GM23248 (cell line): Measurements from ENCODE around the gene ACOT6. TPM values are rescaled to one million over a fixed set of nuclear protein-coding genes. Genes with fewer than 3 reads are reported as not detected.
A peak's percentile ranks its signal among the peaks of the same experiment; 100 is the strongest.
"Not testable (repeated sequence)": the region's sequence is repeated elsewhere in the genome, so short reads cannot be mapped to it uniquely, and the experiment has no call there.

Experiments
- DNase-seq: peaks from one replicate; pipeline ENCODE4 v3.0.0-alpha.2; 2015
- H2AFZ ChIP-seq: fragments of 200-600 bp; sonication (generic); 2 replicates; pipeline ENCODE4 v1.6.1; 2016; ENCODE audit warnings: antibody characterized with exemption
- H3F3A ChIP-seq: fragments of 200-600 bp; sonication (generic); 2 replicates; pipeline ENCODE4 v1.6.1; 2016; ENCODE audit warnings: mild to moderate bottlenecking, antibody characterized with exemption, mixed run types; ENCODE audit not compliant: insufficient read depth
- H3K27ac ChIP-seq: fragments of 200-600 bp; sonication (generic); 2 replicates; pipeline ENCODE4 v1.5.1; 2016; ENCODE audit warnings: mild to moderate bottlenecking
- H3K27me3 ChIP-seq: fragments of 200-600 bp; sonication (generic); replicated peaks from 2 replicates; pipeline ENCODE4 v1.6.1; 2016; ENCODE audit warnings: mild to moderate bottlenecking; ENCODE audit not compliant: insufficient read depth
- H3K36me3 ChIP-seq: fragments of 200-600 bp; sonication (generic); 2 replicates; pipeline ENCODE4 v1.6.1; 2016; ENCODE audit warnings: low read depth, mild to moderate bottlenecking
- H3K4me1 ChIP-seq: fragments of 200-600 bp; sonication (generic); 2 replicates; pipeline ENCODE4 v1.6.1; 2016; ENCODE audit warnings: mild to moderate bottlenecking; ENCODE audit not compliant: insufficient read depth
- H3K4me2 ChIP-seq: fragments of 200-600 bp; sonication (generic); one replicate; pipeline ENCODE4 v1.6.1; 2016; ENCODE audit warnings: mild to moderate bottlenecking; ENCODE audit not compliant: unreplicated experiment
- H3K4me3 ChIP-seq: fragments of 200-600 bp; sonication (generic); 2 replicates; pipeline ENCODE4 v1.5.1; 2016; ENCODE audit warnings: mild to moderate bottlenecking
- H3K79me2 ChIP-seq: fragments of 200-600 bp; sonication (generic); 2 replicates; pipeline ENCODE4 v1.6.1; 2016; ENCODE audit warnings: mild to moderate bottlenecking; ENCODE audit not compliant: insufficient read depth
- H3K9ac ChIP-seq: fragments of 200-600 bp; sonication (generic); 2 replicates; pipeline ENCODE4 v1.6.1; 2016; ENCODE audit warnings: mild to moderate bottlenecking
- H3K9me2 ChIP-seq: fragments of 200-600 bp; sonication (generic); 2 replicates; pipeline ENCODE4 v1.6.1; 2016; ENCODE audit warnings: mixed run types, mild to moderate bottlenecking, moderate library complexity; ENCODE audit not compliant: insufficient read depth
- H3K9me3 ChIP-seq: fragments of 200-600 bp; sonication (generic); one replicate; pipeline ENCODE4 v1.6.1; 2017; ENCODE audit warnings: low read depth
- H4K20me1 ChIP-seq: fragments of 200-600 bp; sonication (generic); 2 replicates; pipeline ENCODE4 v1.6.0; 2016; ENCODE audit not compliant: insufficient read depth
- EZH2 ChIP-seq: fragments of 200-600 bp; sonication (generic); IDR thresholded peaks from 2 replicates; pipeline ENCODE4 v1.6.1; 2018; ENCODE audit warnings: antibody characterized with exemption, mild to moderate bottlenecking; ENCODE audit not compliant: insufficient read depth, poor library complexity, severe bottlenecking
- EZH2phosphoT487 ChIP-seq: fragments of 200-600 bp; sonication (generic); IDR thresholded peaks from 2 replicates; pipeline ENCODE4 v1.6.1; 2018; ENCODE audit warnings: antibody characterized with exemption, moderate library complexity, mild to moderate bottlenecking, low read depth; ENCODE audit not compliant: insufficient read depth
- WGBS, 2 experiments: methylation state at CpG; one replicate each; pipeline ENCODE4 v1.1.6; 2015 to 2017; ENCODE audit warnings: low lambda C conversion rate in 2 of 2, low coverage in 1 of 2; ENCODE audit errors: missing lambda C conversion rate in 2 of 2; 5-methylcytosine and 5-hydroxymethylcytosine counted together
- in situ Hi-C: fragments of 300-500 bp; cut with MboI; formaldehyde crosslinking; loops from 2 replicates; pipeline ENCODE4 v1.15.0; 2020
- polyA plus RNA-seq: library from polyadenylated mRNA; unstranded; fragments of >200 nt; fragmentation: Nextera tagmentation; extraction: Ambion mirVana; gene quantifications from 2 replicates; pipeline ENCODE4 v1.2.1, GENCODE V29; 2016
- total RNA-seq: library from RNA; depleted of rRNA; stranded (reverse); fragments of >200 nt; shearing (Covaris generic); gene quantifications from 2 replicates; pipeline ENCODE4 v1.2.3, GENCODE V29; 2014

Gene ACOT6
- total and polyA plus RNA-seq, 2 experiments from 2014 or later, result not detected

- in situ Hi-C loops, result loop anchor here (10.0 kb wide), 1 partner anchor 129 kb away; no protein-coding TSS in a partner anchor
- Histone ChIP-seq H3K79me2 (no peaks in the 10 kb centered on the region), H3K9ac (peak overlapping the region; percentile 56), H2AFZ (peak overlapping the region; percentile 97), H3K27me3 (no peaks in the 10 kb centered on the region), H3K4me3 (peak overlapping the region; percentile 70), H3K9me2 (no peaks in the 10 kb centered on the region), H3K4me1 (0 out of 2 replicates have a peak, but pooled peaks cover 3% of the 10 kb centered on the region), H3K9me3 (no peaks in the 10 kb centered on the region), H3K36me3 (no peaks in the 10 kb centered on the region), H4K20me1 (no peaks in the 10 kb centered on the region), H3F3A (no peaks in the 10 kb centered on the region), H3K4me2 (peak overlapping the region; percentile 85), H3K27ac (no peak overlapping the region)
- peak; percentile 81 for DNase-seq
- no peak for TF ChIP-seq EZH2
- no peak for TF ChIP-seq EZH2phosphoT487
- 14 to 18% methylated on average over 43 to 44 of the region's 44 CpGs for WGBS, 2 experiments
These were observed 21.0 kb downstream of the ACOT6 start for GRCh38 chr14:73633116-73634010.

DNA sequence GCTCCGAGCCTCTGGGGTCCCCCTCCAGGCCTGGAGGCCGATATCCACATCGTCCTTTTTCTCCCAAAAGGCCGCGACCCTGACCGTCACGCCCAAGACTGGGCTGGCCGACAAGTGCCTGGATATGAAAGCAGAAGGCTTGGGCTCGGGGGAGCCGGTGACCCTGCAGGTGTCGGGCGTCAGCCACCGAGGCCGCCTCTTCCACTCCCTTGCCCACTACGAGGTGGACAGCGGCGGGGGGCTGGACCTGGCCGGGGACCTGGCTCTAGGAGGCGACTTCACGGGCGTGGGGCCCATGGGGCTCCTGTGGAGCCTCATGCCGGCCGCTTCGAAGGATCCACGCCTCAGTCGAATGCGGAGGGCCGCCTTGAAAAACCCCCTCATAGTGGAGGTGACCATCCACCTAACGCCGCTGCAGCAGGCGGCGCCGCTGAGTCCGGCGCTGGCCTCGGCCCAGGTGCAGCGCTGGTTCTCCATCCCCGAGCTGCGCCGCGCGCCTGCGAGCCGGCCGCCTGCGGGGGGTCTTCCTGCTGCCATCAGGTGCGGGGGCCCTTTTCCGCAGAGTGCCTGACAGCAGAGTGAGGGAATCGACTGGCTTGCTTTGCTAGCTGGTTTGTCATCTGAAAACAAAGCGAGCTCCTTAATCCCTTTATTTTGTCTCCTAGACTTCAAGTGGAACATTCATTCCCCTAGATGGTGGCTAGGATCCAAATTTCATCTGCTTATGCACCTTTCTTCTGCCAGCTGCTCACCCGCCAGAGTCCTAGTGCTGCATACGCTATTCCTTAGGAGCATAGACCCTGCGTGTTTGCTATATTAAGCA lies 21.9 kb downstream of the ACOT6 start:
- Histone ChIP-seq H3K27ac (no peak overlapping the region), H3K36me3 (no peaks in the 10 kb centered on the region), H3K9me2 (no peaks in the 10 kb centered on the region), H3K9me3 (no peaks in the 10 kb centered on the region), H3K4me2 (peak overlapping the region; percentile 85), H3K79me2 (no peaks in the 10 kb centered on the region), H3K27me3 (no peaks in the 10 kb centered on the region), H2AFZ (peak overlapping the region; percentile 97), H3K4me1 (peaks cover 6% of the 10 kb centered on the region), H3K9ac (peak overlapping the region; percentile 56), H3K4me3 (peak overlapping the region; percentile 70), H3F3A (peaks cover 7% of the 10 kb centered on the region; the same call in 1 of the 2 replicates), H4K20me1 (no peaks in the 10 kb centered on the region)
- in situ Hi-C loops, result loop anchor here (10.0 kb wide), 1 partner anchor 129 kb away; no protein-coding TSS in a partner anchor
- TF ChIP-seq EZH2phosphoT487 (no peak), EZH2 (no peak)
- 15% methylated on average over 49 to 51 of the region's 53 CpGs for WGBS, 2 experiments
- peak; percentile 28 for DNase-seq

- not testable (repeated sequence) for H3K9me2 ChIP-seq
- in situ Hi-C loops, result loop anchor here (10.0 kb wide), 1 partner anchor 132 kb away; no protein-coding TSS in a partner anchor
These were observed 24.0 kb downstream of the ACOT6 start for GRCh38 chr14:73636355-73636754.

DNA sequence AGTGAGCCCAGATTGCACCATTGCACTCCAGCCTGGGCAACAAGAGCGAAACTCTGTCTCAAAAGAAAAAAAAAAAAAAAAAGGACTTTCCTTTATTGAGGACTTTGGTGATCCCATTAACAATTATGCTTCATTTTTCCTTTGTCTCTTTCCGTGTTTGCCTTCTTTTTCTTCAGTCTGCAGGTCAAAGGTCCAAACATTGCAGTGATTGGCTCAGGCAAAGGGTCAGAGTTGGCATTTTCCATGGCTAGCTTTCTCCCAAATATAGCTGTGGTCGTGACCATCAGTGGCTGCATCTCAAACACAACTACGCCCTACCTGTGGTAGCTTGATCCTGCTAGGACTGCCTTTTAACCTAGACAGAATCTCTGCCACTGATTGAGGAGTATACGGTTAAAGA lies 25.5 kb downstream of the ACOT6 start:
- peaks cover 18% of the 10 kb centered on the region for H3K4me1 ChIP-seq
- H3K9ac ChIP-seq, result no peak overlapping the region
- H2AFZ ChIP-seq, result no peak overlapping the region
- no peak for DNase-seq
- H3K36me3 ChIP-seq, result no peaks in the 10 kb centered on the region
- no peaks in the 10 kb centered on the region for H3K9me2 ChIP-seq
- H3K27ac ChIP-seq, result no peak overlapping the region
- H3K79me2 ChIP-seq, result no peaks in the 10 kb centered on the region
- 88% methylated on average over 5 of the region's 5 CpGs for WGBS, 2 experiments
- peaks cover 15% of the 10 kb centered on the region; the same call in 1 of the 2 replicates for H3F3A ChIP-seq
- no peaks in the 10 kb centered on the region for H3K9me3 ChIP-seq
- H4K20me1 ChIP-seq, result no peaks in the 10 kb centered on the region
- no peaks in the 10 kb centered on the region for H3K27me3 ChIP-seq
- in situ Hi-C loops, result loop anchor here (10.0 kb wide), 1 partner anchor 133 kb away; no protein-coding TSS in a partner anchor
- no peak overlapping the region for H3K4me2 ChIP-seq
- H3K4me3 ChIP-seq, result no peak overlapping the region
- TF ChIP-seq EZH2phosphoT487, result no peak
- TF ChIP-seq EZH2, result no peak

More at GRCh38 chr14:73636355-73636754, 24.0 kb downstream of the ACOT6 start:
- not testable (repeated sequence) for H3K27me3 ChIP-seq, H3K9ac ChIP-seq, H3K79me2 ChIP-seq, H4K20me1 ChIP-seq, H3K27ac ChIP-seq, H3K9me3 ChIP-seq, H3K36me3 ChIP-seq, H3K4me2 ChIP-seq, DNase-seq, H3K4me3 ChIP-seq, H2AFZ ChIP-seq
- H3F3A ChIP-seq, result peaks cover 15% of the 10 kb centered on the region; the same call in 1 of the 2 replicates
- WGBS, 2 experiments, result 65 to 70% methylated on average over 10 of the region's 10 CpGs
- H3K4me1 ChIP-seq, result peaks cover 18% of the 10 kb centered on the region
